ENCODE measurements around the gene LDLRAD3. TPM values are rescaled to one million over a fixed set of nuclear protein-coding genes. Genes with fewer than 3 reads are reported as not detected.

Gene LDLRAD3
- total RNA-seq, 1 experiment from 2014 or later, result 3.3 TPM

DNA sequence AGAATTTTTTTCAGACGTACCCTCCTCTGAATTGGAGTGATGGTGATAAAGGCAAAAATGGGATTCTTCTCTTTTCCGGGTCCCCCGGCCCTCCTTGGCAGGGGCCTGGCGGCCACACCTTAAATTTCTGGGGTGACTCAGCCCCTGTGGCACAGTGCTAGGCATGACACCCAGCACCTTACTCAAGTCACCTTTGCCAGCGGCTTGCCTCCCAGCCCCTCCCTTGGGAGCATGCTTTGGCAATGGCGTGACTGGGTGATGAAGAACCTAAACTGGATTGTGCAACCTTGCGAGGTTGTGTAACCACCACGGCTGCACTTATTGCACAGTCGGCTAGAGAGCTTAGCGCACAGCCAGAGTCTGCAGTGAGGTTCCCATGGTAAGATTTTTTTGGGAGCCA lies 16.2 kb upstream of the LDLRAD3 start:
- DNase-seq (ENCODE audit: low spot score), result peak; percentile 42

DNA sequence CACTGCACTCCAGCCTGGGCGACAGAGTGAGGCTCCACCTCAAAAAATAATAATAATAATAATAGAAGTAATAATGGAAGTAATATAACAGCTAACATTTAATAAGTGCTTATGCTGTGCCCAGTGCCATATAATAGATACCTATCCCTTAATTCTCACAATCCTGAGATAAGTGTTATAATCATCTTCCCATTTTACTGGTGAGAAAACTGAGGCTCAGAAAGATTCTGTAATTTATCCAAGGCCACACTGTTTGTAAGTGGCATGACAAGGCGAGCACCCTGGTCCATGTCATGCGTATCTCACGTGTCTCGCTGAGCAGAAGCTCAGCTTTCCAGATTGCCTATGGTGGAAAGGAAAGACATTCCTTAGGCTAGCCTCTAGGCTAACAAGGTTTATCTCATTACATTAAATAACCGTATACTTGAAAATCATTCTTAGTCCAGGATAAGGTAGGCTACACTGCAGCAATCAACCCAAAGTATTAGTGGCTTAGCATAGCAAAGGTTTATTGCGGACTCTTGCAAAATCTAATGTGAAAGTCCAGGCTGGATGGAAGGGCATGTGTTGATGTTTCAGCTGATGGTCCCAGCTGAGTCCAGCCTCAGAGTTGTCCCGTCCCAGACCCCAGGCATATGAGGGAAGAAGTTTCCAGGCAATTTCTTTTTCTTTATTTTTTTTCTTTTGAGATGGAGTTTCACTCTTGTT lies 15.0 kb upstream of the LDLRAD3 start:
- DNase-seq (ENCODE audit: low spot score), result no peak

DNA sequence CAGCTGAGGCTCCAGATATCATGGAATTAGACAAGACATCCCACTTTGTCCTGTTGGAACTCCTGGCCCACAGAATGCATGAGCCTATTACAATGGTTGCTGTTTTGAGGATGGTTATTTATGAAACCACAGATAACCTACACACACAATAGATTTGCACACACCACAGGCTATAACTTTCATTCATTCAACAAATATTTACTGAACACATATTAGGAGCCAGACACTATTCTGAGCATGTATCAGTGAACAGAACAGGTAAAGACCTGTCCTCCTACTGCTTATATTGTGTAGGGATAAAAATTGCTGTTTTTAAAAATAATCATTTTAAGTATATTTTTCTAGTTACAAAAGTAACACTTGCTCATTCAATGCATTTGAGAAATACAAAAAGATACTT lies 13.4 kb upstream of the LDLRAD3 start:
- DNase-seq (ENCODE audit: low spot score), result no peak

DNA sequence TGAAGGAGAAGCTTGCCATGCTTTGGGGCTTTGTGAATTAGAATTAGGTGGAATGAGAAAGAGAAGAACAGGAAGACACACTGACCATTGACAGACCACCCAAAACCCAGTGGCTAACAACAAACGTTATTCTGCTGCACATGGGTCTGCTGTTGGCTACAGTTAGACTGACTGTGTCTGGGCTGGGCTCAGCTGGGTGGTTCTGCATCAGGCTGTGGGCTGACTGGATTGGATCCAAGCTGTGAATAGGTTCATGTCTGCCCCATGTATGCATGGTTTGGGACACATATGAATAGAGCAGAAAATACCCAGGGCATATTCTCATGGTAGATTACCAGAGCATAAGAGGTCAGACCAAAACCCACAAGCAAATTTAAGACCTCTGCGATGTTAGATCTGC lies 11.7 kb upstream of the LDLRAD3 start:
- no peak for DNase-seq (ENCODE audit: low spot score)

DNA sequence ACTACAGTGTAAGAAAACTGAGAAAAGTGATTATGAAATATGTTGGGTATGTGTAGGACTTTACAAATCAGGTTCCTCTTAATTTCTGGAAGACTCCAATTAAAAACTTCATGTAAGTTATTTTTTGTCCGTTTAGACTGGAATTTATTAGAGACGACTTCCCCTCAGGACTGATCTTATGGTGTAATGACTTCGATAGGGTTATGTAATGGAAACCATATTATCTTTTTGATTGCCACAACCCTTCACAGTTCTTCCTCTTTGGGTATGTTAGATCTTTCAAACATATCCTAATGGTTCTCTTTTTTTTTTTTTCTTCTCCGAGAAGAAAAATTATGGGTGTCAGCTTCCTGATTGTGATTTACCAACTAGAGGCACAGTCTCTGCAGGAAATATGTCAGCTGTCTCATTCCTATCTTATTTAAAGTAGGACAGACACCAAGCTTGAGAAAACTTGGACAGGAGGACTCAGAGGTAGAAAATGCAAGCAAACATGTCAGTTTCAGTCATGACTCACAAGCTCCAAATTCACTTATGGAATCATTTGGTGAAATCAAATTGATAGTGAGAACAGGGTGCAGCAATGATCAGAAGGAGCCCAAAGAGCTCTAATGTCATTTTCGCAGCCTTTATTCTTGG lies 11.1 kb upstream of the LDLRAD3 start:
- no peak for DNase-seq (ENCODE audit: low spot score)

DNA sequence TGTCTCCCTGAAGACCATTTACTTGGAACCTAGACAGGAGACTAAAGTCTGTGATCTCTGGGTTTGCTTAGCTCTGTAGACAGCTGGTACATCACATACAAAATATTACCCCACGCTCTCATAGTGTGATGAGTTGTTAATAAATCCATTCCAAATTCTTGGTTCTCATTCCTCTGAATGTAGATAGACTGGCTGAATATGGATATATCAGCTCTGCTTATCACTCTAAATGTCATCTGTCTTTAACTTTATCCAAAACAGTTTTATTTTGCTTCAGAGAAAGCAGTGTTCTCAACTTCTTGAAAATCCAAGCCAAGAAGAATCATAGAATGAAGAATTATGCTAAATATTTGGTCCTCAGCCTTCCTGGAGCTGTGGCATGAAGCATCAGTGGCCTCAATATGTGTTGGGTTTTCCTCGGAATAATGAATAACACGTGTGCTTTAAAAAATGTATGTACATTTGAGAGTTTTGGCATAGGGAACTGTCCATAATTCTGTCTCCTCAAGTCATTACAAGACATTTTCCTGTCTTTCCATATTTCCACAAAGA lies 10.5 kb upstream of the LDLRAD3 start:
- DNase-seq (ENCODE audit: low spot score), result no peak

DNA sequence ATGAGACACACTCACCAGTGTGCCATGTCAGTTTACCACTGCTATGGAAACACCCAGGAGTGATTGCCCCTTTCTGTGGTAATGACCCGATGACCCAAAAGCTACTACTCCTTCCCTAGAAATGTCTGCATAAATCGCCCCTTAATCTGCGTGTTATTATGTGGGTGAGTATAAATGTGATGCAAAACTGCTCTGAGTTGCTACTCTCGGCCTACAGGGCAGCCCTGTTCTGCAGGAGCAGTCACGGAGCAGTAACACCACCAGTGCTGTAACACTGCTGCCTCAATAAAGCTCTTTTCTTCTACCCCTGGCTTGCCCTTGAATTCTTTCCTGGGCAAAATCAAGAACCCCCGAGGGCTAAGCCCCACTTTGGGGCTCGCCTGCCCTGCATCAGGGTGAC lies 9.6 kb upstream of the LDLRAD3 start:
- no peak for DNase-seq (ENCODE audit: low spot score)

DNA sequence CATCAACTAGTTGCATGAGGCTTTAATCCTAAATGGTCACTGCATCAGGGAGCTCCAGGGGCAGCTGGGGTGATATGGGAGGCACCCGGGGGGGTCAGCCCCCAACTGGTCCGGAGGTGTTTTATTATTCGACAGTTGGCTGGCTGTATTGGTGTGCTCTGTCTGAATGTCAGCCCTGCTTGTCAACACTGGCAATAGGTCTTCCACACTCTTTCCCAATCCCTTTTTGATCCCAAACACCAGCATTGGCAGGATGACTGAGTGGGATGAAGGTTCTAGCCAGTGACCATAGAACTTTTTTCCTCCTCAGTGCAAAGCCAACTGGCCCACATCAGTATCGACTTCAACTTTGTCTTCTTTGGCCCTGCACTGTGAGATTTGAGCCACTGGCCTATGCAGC lies 8.9 kb upstream of the LDLRAD3 start:
- DNase-seq (ENCODE audit: low spot score), result no peak

DNA sequence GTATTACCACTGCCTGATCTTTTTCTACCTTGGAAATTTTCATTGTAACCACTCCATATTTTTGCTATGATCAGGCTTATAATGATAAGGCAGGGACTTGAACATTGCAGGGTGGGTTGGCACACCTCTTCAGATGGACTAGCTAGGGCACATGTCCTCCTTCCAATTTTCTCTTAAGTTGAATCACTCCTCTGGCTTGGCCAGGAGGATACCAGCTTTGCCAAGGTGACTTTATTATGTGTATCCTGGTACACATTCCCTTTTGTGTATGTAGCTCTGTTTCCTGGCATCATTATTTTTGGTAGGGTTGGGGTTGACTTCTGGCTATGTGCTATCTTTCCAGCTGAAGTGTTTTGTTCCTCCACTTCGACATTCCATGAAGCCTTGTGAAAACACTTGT lies 8.5 kb upstream of the LDLRAD3 start:
- no peak for DNase-seq (ENCODE audit: low spot score)

DNA sequence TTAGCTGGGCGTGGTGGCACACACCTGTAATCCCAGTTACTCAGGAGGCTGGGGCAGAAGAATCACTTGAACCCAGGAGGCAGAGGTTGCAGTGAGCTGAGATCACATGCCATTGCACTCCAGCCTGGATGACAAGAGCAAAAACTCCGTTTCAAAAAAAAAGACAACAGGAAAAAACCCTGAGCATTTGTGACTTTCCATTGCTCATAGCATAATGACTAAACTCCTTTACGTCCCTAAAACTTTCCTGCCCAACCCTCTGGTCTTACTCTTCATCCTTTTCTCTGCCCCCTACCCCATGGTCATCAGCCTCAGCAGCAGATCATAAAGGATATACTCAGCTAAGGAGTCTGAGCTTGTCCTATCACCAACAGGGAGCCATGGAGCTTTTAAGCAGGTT lies 6.8 kb upstream of the LDLRAD3 start:
- DNase-seq (ENCODE audit: low spot score), result no peak

DNA sequence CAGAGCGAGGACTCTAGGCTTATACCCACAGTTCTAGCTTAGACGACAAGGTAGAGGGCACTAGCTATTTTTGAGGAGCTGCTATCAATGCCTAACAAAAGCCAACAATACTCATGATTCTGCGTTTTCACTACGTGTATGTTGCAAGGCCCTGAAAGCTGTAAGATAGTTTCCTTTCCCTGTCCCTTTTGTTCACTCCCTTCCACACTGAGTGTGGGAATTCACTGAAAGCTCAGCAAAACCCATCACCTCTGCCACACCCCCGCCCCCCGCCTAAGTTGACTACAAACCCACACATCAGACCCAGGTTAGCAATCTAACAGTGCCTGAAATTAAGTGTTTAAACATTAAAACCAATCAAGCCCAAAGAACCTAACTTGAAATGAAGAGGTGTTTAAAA lies 6.2 kb upstream of the LDLRAD3 start:
- DNase-seq (ENCODE audit: low spot score), result no peak

DNA sequence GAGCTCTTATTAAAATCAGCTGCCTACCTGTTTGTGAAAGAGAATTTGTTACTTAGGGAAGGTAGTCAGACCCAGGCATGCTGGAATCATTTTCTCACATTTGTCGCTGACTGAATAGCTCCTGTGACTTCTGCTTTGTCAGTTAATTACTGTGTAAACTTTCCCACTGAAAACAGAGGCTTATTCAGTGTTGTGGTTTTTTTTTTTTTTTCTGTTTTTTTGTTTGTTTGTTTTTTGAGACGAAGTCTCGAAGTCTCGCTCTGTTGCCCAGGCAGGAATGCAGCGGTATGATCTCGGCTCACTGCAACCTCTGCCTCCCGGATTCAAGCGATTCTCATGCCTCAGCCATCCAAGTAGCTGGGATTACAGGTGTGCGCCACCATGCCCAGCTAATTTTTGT lies 5.6 kb upstream of the LDLRAD3 start:
- DNase-seq (ENCODE audit: low spot score), result no peak

DNA sequence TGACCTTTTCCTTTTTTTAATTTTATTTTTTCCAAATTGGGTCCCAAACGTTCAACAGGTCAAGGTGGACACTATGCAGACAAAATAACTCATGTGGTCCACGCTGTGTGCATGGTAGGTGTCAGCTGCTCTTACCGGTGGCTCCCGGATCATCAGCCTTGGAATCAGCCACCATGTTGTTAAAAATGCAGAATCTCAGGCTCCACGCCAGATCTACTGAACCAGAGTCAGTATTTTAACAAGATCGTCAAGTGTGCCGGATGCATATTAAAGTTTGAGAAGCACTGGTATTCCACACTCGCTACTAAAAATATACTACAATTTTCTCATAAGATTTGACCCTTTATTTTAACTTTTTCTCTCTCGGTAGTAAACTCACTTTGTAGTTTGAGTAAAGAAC lies 553 bp upstream of the LDLRAD3 start:
- DNase-seq (ENCODE audit: low spot score), result no peak

DNA sequence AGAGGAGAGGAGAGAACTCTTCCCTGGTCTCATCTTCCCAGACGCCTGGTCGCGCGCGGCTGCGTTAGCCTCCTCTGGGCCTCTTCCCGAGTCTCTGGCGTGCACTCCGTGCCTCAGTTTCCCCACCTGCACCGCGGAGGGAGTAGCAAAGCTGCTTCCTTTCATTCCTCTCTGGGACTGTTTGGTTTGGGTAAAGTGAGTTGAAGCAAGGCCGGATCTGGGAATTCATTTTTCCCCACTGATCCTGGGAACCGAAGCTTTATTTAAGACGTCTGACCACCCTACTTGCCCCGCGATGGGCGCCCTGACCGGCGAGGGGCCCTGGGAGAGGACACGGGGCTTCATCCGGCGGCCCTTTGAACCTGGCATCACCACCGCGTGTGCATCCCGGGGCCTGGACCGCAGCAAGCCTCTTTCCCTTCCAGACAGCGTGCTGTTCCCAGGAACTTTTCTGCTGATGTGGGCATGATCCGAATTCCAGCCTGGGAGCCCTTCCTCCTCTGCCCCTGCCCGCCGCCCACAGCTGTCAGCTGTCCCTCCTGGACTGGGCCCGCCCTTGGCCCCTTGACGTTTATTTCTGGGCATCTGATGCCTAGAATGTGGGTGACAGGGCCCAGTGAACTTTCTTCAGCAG lies 758 bp downstream of the LDLRAD3 start:
- no peak for DNase-seq (ENCODE audit: low spot score)

DNA sequence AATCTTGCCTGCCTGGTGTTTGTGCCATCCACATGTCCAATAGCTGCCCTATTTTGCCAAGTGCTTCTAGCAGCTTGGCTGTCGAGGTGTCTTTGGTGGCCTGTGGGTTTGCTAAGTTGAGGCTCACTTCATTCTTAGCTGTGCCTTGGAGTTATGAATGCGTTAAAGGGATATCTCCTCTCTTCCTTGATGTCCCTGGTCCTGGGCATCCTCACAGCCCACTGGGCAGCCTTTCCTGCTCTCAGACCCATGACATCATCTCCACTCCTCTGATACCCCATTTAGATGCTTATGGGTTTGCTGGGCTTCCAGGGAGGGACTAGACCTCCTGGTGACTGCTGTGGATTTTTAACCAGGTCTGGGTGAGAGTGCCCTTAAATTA lies 1.3 kb downstream of the LDLRAD3 start:
- DNase-seq (ENCODE audit: low spot score), result no peak

DNA sequence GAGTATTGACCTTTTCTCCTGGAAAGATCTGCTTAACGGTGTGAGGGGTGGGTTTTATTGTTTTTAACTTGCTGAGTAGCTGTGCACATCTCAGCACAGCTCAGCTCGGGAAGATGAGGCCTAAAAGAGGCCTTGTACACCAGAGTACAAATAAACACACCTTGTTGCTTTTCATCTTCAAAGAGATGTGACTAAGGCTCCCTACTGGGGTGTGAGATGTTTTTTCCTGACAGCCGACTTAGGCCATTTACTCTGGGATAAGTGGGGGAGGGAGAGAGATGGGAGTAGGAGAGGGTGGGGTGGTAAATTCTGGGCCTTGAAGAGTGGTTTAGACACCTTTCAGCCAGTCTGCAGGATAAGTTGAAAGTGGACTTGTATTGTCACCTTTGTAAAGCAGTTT lies 2.9 kb downstream of the LDLRAD3 start:
- DNase-seq (ENCODE audit: low spot score), result no peak

DNA sequence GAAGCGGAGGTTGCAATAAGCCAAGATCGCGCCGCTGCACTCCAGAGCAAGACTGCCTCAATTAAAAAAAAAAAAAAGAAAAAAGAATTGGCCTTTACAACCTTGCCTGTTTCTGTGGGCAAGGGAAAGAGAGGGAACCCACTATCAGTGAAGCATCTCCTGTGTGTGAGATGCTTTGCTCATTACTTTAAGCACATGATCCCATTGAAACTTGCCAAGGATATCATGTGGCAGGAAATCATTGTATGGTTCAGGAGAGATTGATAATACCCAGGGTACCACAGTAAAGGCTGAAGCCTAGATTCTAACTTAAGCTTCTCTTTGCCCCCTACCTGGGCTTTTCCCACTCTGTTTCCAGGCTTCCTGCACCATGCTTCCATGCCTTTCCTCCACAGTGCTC lies 3.6 kb downstream of the LDLRAD3 start:
- no peak for DNase-seq (ENCODE audit: low spot score)

DNA sequence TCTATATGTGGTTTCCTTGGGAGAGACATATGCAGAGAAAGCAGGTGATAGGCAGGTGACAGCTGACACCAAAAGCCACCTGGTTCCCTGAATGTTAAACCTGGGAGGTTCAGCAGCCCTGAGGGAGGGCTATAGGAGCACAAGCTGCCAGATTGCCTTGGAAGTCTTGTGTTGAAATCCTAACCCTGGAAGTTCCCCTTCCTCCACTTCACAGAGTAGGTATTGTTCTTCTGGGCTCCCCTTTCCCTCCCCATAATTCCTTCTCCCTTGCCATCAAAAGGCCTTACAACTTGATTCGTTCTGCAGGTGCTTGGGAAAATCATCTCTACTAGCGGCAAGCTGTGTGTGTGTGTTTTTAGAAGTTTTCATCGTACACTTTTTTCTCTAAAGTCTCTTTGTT lies 5.4 kb downstream of the LDLRAD3 start:
- no peak for DNase-seq (ENCODE audit: low spot score)

DNA sequence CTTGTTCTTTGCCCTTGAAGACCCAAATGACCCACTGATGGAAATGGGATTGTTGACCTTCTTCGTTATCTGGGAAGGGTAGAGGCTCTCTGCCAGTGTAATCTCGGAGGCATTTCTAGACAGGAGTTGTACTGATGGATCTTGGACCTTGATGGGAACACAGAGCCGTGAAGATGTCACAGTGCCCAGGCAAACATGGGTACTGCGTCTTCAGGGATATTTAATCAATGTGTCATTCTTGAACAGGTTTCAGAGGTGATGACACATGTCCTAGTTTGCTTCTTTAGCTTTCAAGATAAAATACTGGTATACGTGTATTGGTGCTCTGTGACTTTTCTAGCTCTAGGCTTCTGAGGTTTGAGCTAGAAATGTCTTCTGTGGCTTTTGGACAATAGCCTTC lies 6.2 kb downstream of the LDLRAD3 start:
- no peak for DNase-seq (ENCODE audit: low spot score)

DNA sequence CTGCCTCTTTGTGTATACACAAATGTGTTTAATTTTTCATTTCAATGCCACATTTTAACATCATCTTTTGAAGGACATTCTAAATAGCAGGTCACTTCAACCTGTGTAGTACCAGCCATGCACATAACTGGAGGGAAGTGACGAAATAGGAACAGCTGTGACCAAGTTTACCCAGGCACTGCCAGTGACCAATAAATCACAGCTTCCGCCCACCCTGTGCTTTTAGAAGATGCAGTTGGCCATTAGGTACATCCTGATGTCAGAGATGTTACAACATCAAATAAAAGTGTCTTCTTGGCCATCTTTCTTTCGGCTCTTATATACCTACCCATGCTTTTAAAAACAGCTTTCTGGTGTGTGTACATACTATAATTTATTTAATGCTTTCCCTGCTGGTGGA lies 7.8 kb downstream of the LDLRAD3 start:
- DNase-seq (ENCODE audit: low spot score), result no peak

DNA sequence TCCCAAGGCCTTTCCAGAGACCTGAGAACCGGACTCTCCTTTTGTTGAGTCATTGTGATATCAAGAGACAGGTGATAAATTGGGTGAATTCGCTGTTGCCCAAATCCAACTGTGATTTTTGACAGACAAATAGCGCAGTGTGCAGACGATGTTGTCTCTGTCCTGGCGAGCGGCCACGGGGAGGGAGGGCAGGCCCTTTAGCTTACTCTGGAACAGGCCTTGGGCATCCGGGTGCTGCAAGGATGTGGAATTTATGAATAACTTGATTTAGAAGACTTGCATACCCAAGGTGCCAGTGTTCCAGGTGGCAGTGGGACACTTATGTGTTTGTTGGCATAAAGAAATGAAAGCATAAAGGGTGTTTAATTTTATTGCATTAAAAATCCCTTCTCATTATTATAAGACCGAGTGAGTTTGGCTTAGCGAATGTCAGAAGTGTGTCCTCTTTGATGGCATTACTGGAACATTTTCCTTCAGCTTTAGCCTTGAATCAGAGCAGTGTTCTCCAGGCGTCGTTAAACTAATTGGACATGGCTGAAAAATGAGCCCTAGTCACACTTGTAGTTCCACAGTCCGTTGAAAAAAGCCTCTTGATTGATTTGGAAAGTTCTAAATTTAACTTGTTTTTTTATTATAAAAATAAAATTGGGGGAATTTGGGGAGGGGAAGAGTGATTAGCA lies 9.4 kb downstream of the LDLRAD3 start:
- no peak for DNase-seq (ENCODE audit: low spot score)

DNA sequence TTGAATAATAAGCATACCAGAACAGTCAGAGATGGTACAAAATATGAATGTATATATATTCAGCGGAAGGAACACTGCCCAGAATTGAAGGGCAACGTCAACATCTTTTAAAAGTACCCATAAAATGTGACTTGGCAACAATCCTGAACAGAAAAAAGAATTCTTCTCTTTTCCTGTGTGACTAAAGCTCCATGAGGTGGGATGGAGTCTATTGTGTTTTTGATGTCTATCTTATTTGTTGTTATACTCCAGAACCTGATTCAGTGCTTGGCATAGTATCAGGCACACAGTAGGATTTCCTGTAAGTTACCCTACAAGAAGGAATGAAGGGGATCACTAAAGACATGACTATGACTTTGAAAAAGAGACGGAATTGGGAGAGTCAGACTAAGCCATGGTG lies 10.3 kb downstream of the LDLRAD3 start:
- no peak for DNase-seq (ENCODE audit: low spot score)
